HG02852 (cell line): ENCODE measurements around the gene C21orf91.
"Not testable (repeated sequence)": the region's sequence is repeated elsewhere in the genome, so short reads cannot be mapped to it uniquely, and the experiment has no call there.

Experiments used
- ATAC-seq: cut with Tn5 transposase; IDR thresholded peaks from one replicate; pipeline ENCODE4 v1.9.1; 2021; ENCODE audit warnings: mild to moderate bottlenecking, moderate library complexity; ENCODE audit not compliant: unreplicated experiment

C21orf91 gene

GRCh38 chr21:17779980-17780379, 39.2 kb downstream of the C21orf91 start:
- no peak for ATAC-seq

GRCh38 chr21:17779496-17779895, 39.7 kb downstream of the C21orf91 start:
- no peak for ATAC-seq

GRCh38 chr21:17777072-17777765, 41.9 kb downstream of the C21orf91 start:
- no peak for ATAC-seq

GRCh38 chr21:17775431-17776126, 43.6 kb downstream of the C21orf91 start:
- peak; percentile 82 for ATAC-seq

GRCh38 chr21:17775021-17775420, 44.1 kb downstream of the C21orf91 start:
- ATAC-seq = not testable (repeated sequence)

- no peak for ATAC-seq
Measured at GRCh38 chr21:17769447-17769845, 49.7 kb downstream of the C21orf91 start.

DNA sequence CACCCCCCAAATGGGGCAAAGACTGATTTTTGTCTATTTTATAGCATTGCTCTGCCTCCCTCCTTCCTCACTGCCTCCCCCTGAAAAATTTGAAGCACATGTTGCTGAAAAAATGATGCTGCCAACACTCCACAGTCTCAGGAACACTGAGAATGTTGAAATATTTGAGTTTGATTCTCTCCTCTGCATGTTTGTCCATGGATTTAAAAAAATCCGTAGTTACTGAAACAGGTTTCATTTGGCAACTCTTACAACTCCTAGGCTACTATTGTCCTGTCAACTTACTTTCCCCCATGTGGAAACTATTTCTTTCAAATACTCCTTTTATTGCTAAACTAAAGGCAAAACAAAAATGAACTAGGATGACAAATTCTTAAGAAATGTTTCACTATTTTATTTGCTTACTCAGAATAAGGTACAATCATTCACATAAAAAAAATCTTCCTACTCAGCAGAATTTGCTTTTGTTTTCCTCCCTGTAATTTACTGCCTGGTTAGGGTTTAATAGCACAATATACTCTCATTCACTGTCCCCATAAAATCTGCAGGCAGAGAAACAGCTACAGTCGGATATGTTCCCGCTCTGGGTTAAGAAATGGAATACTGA, 50.2 kb downstream of the C21orf91 start:
- no peak for ATAC-seq

GRCh38 chr21:17765207-17765606, 53.9 kb downstream of the C21orf91 start:
- no peak for ATAC-seq

DNA sequence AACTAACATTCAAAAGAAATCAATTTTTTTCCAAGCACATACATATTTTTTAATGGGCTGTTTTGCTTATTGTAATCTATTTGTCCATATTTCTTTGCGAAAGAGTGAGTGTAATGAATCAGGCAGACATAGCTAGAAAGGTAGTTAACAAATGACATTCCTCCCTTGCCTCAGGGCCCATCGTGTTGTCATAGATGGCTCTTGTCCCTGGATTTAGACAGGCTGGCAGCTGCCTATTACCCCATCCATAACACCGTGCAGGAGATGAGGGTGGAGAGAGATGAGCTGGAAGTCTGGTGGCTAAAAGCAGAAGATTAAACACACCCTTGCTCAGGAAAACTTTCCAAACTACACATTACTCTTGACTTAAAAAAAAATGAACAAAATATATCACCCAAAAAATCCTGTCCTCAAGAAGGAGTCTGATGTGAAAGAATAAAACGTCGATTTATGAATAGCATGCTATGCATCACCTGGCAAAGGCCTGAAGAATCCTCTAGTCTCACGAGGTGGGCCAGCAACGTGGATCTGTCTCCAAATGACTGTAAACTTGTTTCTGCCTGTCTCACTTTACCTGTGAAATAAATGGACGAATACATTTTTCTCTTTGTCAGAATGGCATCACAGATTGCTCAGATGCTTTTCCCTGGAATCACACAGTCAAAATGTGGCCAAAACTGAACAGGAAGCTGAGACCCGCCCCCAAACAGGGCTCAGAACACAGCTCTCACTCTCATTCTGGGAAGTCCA, 55.7 kb downstream of the C21orf91 start:
- ATAC-seq = no peak

GRCh38 chr21:17759511-17760178, 59.5 kb downstream of the C21orf91 start:
- ATAC-seq = no peak

DNA sequence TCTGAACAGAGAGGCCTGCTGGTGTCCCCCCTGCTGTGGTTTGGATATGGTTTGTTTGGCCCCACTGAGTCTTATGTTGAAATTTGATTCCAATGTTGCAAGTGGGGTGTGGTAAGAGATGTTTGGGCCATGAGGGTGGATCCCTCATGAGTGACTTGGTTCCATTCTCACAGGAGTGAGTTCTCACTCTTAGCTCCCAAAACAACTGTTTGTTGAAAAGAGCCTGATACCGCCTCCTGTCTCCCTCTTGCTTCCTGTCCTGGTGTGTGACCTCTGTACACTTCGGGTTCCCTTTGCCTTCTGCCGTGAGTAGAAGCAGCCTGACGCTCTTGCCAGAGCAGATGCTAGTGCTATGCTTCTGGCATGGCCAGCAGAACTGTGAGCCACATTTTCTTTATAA, 60.5 kb downstream of the C21orf91 start:
- ATAC-seq = no peak

GRCh38 chr21:17757671-17758070, 61.5 kb downstream of the C21orf91 start:
- ATAC-seq = no peak

- ATAC-seq = no peak
Measured at GRCh38 chr21:17753736-17754135, 65.4 kb downstream of the C21orf91 start.

- ATAC-seq = no peak
Measured at GRCh38 chr21:17752171-17752570, 67.0 kb downstream of the C21orf91 start.

DNA sequence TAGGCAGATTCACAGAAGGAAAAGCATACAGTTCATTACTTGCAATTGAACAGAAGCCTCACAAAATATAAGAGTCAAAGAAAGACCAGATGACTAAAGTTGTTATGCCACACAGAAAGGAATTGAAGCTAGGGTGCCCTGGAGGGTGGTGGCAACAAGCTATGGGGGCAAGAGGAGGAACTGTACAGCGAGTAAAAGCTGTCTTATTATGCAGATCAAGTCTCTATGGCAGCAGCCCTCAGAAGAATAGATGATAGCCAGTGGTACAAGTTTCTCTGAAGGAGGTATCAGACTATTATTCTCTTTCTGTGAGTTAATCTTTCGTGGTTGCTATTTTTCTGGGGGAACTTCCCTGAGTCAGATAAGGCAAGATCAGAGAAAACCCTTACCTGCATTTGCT, 72.2 kb downstream of the C21orf91 start:
- ATAC-seq = no peak

GRCh38 chr21:17745086-17745485, 74.1 kb downstream of the C21orf91 start:
- no peak for ATAC-seq

GRCh38 chr21:17742940-17743592, 76.1 kb downstream of the C21orf91 start:
- no peak for ATAC-seq

DNA sequence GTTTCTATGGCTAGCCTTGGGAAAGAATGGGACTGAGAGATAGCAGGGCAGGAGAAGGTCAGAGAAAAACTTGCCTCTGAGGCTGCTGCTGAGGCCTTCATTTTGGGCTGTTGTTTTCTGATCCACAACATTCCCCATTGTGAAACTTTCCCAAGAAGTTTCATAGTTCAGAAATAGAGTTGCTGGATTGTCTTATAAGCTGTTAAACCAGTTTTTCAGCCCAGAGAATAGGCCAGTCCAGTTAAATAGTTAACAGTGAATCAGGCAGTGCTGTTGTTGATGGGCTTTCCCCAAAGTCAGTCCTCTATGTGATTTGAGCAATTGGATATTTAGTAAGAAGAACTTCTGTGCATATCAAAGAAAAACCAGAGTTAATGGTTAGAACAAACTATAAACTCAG, 77.0 kb downstream of the C21orf91 start:
- ATAC-seq = no peak
